Stimulated activated naive CD4-positive, alpha-beta T cell treated with Interleukin-2 at 50 U/mL for 16 hours (primary cell): ENCODE results near the gene GRIK4.

ENCODE experiments used
- DNase-seq: peaks from one replicate; lab custom pipeline; 2025; lab: John Stamatoyannopoulos, UW

Gene GRIK4

GRCh38 chr11:120547811-120548681 is 36.5 kb downstream of the GRIK4 start:
- DNase-seq, result no peak

GRCh38 chr11:120548682-120549209 is 37.2 kb downstream of the GRIK4 start:
- DNase-seq, result no peak

GRCh38 chr11:120549346-120549745 is 37.8 kb downstream of the GRIK4 start:
- no peak for DNase-seq

GRCh38 chr11:120550007-120550406 is 38.5 kb downstream of the GRIK4 start:
- no peak for DNase-seq

- no peak for DNase-seq
These were observed 39.6 kb downstream of the GRIK4 start for GRCh38 chr11:120551191-120551590.

GRCh38 chr11:120554766-120555432 is 43.4 kb downstream of the GRIK4 start:
- no peak for DNase-seq

- DNase-seq, result no peak
These were observed 43.9 kb downstream of the GRIK4 start for GRCh38 chr11:120555433-120555773.

- DNase-seq, result no peak
These were observed 45.2 kb downstream of the GRIK4 start for GRCh38 chr11:120556797-120557196.

- no peak for DNase-seq
These were observed 47.3 kb downstream of the GRIK4 start for GRCh38 chr11:120558744-120559431.

- no peak for DNase-seq
These were observed 49.7 kb downstream of the GRIK4 start for GRCh38 chr11:120561286-120561685.

GRCh38 chr11:120562806-120563425 is 51.4 kb downstream of the GRIK4 start:
- no peak for DNase-seq

GRCh38 chr11:120563703-120564572 is 52.4 kb downstream of the GRIK4 start:
- no peak for DNase-seq

GRCh38 chr11:120564573-120565311 is 53.2 kb downstream of the GRIK4 start:
- DNase-seq, result peak; percentile 10

- no peak for DNase-seq
These were observed 54.1 kb downstream of the GRIK4 start for GRCh38 chr11:120565466-120566155.

- DNase-seq, result no peak
These were observed 54.6 kb downstream of the GRIK4 start for GRCh38 chr11:120566176-120566575.

- no peak for DNase-seq
These were observed 57.2 kb downstream of the GRIK4 start for GRCh38 chr11:120568572-120569307.

GRCh38 chr11:120569861-120570260 is 58.3 kb downstream of the GRIK4 start:
- no peak for DNase-seq

GRCh38 chr11:120571476-120571875 is 59.9 kb downstream of the GRIK4 start:
- DNase-seq, result no peak

GRCh38 chr11:120573756-120574354 is 62.3 kb downstream of the GRIK4 start:
- DNase-seq, result no peak
